Measurements from ENCODE around the gene NT5C2. TPM values are rescaled to one million over a fixed set of nuclear protein-coding genes. Genes with fewer than 3 reads are reported as not detected.

NT5C2 gene
- total RNA-seq, 2 experiments from 2014 or later: 39.1 to 43.0 TPM

- no peak for DNase-seq
- Mint-ChIP-seq H3K9me3 (no peaks in the 10 kb centered on the region), H3K27ac (no peak overlapping the region), H3K4me3 (no peak overlapping the region), H3K36me3 (ENCODE audit: low read depth) (peaks cover 3% of the 10 kb centered on the region), H3K27me3 (no peaks in the 10 kb centered on the region), H3K4me1 (ENCODE audit: low read depth) (no peaks in the 10 kb centered on the region)
- TF ChIP-seq, protein P1, sequence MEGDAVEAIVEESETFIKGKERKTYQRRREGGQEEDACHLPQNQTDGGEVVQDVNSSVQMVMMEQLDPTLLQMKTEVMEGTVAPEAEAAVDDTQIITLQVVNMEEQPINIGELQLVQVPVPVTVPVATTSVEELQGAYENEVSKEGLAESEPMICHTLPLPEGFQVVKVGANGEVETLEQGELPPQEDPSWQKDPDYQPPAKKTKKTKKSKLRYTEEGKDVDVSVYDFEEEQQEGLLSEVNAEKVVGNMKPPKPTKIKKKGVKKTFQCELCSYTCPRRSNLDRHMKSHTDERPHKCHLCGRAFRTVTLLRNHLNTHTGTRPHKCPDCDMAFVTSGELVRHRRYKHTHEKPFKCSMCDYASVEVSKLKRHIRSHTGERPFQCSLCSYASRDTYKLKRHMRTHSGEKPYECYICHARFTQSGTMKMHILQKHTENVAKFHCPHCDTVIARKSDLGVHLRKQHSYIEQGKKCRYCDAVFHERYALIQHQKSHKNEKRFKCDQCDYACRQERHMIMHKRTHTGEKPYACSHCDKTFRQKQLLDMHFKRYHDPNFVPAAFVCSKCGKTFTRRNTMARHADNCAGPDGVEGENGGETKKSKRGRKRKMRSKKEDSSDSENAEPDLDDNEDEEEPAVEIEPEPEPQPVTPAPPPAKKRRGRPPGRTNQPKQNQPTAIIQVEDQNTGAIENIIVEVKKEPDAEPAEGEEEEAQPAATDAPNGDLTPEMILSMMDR (IDR thresholded peaks at IDR 0.05): no peak
- intact Hi-C loops (cut with micrococcal nuclease): loop anchor here (10.0 kb wide), 1 partner anchor 166 kb away; the partner anchor contains the start of gene RPEL1
- ATAC-seq: no peak
- ChIA-PET POLR2A (interaction anchor here (0.8 kb wide), 1 partner anchor 161 kb away, joined by 4 read pairs; the partner anchor contains the start of gene CNNM2), CTCF (interaction anchor here (0.5 to 1.3 kb wide), 3 partner anchors 9 to 165 kb away, joined by 3 to 6 read pairs (median 4); no protein-coding TSS in a partner anchor)
Observed at GRCh38 chr10:103079100-103079499, 114.0 kb downstream of the NT5C2 start.

GRCh38 chr10:103078676-103079075 lies 114.4 kb downstream of the NT5C2 start:
- TF ChIP-seq, protein P1 (IDR thresholded peaks at IDR 0.05): no peak
- ChIA-PET CTCF (interaction anchor here (0.5 to 1.3 kb wide), 3 partner anchors 8 to 165 kb away, joined by 3 to 6 read pairs (median 3); no protein-coding TSS in a partner anchor), POLR2A (no interaction called here)
- H3K4me1 Mint-ChIP-seq (ENCODE audit: low read depth): no peaks in the 10 kb centered on the region
- no peak overlapping the region for H3K27ac Mint-ChIP-seq
- H3K27me3 Mint-ChIP-seq: no peaks in the 10 kb centered on the region
- no peak overlapping the region for H3K4me3 Mint-ChIP-seq
- peaks cover 3% of the 10 kb centered on the region for H3K36me3 Mint-ChIP-seq (ENCODE audit: low read depth)
- H3K9me3 Mint-ChIP-seq: no peaks in the 10 kb centered on the region
- no peak for DNase-seq
- intact Hi-C loops (cut with micrococcal nuclease): loop anchor here (10.0 kb wide), 1 partner anchor 166 kb away; the partner anchor contains the start of gene RPEL1
- ATAC-seq: no peak

DNA sequence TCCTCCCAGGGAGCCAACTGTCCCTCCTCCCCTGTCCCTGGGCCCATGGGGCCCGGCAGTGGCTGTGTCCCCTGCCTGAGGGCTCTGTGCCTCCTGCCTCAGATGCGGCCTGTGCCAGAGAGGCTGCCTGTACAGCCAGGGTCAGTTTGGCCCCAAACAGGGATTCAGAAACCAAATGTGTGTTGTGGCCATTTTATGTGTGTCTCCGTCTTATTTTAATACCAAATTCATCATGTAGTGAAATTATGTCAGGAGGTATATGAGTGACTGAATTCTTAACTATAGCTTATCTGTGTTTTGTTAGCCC lies 114.8 kb downstream of the NT5C2 start:
- H3K4me3 Mint-ChIP-seq: no peak overlapping the region
- CTCF ChIA-PET: interaction anchor here (0.7 to 1.3 kb wide), 3 partner anchors 8 to 20 kb away, joined by 3 to 6 read pairs (median 3); no protein-coding TSS in a partner anchor
- no peaks in the 10 kb centered on the region for H3K9me3 Mint-ChIP-seq
- no peak for DNase-seq
- H3K27ac Mint-ChIP-seq: no peak overlapping the region
- no peaks in the 10 kb centered on the region for H3K4me1 Mint-ChIP-seq (ENCODE audit: low read depth)
- ATAC-seq: no peak
- POLR2A ChIA-PET: interaction anchor here (0.7 kb wide), 1 partner anchor 14 kb away, joined by 3 read pairs; no protein-coding TSS in a partner anchor
- intact Hi-C loops (cut with micrococcal nuclease): loop anchor here (10.0 kb wide), 1 partner anchor 167 kb away; the partner anchor contains the start of gene RPEL1
- H3K36me3 Mint-ChIP-seq (ENCODE audit: low read depth): peaks cover 3% of the 10 kb centered on the region
- TF ChIP-seq, protein P1 (IDR thresholded peaks at IDR 0.05): no peak
- H3K27me3 Mint-ChIP-seq: no peaks in the 10 kb centered on the region

- Mint-ChIP-seq H3K4me1 (ENCODE audit: low read depth) (no peaks in the 10 kb centered on the region), H3K9me3 (no peaks in the 10 kb centered on the region), H3K4me3 (no peak overlapping the region), H3K27ac (no peak overlapping the region), H3K27me3 (no peaks in the 10 kb centered on the region), H3K36me3 (ENCODE audit: low read depth) (peaks cover 3% of the 10 kb centered on the region)
- CTCF ChIA-PET: interaction anchor here (0.7 to 4.4 kb wide), 3 partner anchors 9 to 160 kb away, joined by 3 to 19 read pairs (median 3); partner anchors contain the start of gene CNNM2
- POLR2A ChIA-PET: interaction anchor here (0.7 kb wide), 1 partner anchor 13 kb away, joined by 3 read pairs; no protein-coding TSS in a partner anchor
- TF ChIP-seq, protein P1 (IDR thresholded peaks at IDR 0.05): no peak
- ATAC-seq (no peak), DNase-seq (no peak)
- intact Hi-C loops (cut with micrococcal nuclease): loop anchor here (10.0 kb wide), 1 partner anchor 167 kb away; the partner anchor contains the start of gene RPEL1
Observed at GRCh38 chr10:103077491-103078308, 115.4 kb downstream of the NT5C2 start.
